ENCODE measurements around the gene PARP3.
"Not testable (repeated sequence)": the region's sequence is repeated elsewhere in the genome, so short reads cannot be mapped to it uniquely, and the experiment has no call there.

Gene PARP3

GRCh38 chr3:51983578-51984268, 41.6 kb downstream of the PARP3 start:
- no peak for DNase-seq (ENCODE audit: low spot score)

- DNase-seq (ENCODE audit: low spot score), result no peak
Observed at GRCh38 chr3:51984269-51984647, 42.1 kb downstream of the PARP3 start.

DNA sequence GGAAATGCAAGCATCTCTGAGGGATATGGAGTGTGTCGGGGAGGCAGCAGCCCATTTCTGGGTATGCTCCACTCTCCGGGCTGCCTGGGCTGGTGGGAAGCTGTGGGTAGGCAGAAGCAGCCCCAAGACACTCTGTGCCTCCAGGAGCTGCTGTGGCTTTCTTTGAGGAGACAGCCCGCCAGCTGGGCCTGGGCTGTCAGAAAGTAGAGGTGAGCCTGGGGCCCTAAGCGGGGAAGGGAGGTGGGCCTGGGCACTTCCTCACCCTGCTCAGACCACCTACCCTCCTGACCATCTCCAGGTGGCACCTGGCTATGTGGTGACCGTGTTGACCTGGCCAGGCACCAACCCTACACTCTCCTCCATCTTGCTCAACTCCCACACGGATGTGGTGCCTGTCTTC, 42.9 kb downstream of the PARP3 start:
- DNase-seq (ENCODE audit: low spot score), result no peak

DNA sequence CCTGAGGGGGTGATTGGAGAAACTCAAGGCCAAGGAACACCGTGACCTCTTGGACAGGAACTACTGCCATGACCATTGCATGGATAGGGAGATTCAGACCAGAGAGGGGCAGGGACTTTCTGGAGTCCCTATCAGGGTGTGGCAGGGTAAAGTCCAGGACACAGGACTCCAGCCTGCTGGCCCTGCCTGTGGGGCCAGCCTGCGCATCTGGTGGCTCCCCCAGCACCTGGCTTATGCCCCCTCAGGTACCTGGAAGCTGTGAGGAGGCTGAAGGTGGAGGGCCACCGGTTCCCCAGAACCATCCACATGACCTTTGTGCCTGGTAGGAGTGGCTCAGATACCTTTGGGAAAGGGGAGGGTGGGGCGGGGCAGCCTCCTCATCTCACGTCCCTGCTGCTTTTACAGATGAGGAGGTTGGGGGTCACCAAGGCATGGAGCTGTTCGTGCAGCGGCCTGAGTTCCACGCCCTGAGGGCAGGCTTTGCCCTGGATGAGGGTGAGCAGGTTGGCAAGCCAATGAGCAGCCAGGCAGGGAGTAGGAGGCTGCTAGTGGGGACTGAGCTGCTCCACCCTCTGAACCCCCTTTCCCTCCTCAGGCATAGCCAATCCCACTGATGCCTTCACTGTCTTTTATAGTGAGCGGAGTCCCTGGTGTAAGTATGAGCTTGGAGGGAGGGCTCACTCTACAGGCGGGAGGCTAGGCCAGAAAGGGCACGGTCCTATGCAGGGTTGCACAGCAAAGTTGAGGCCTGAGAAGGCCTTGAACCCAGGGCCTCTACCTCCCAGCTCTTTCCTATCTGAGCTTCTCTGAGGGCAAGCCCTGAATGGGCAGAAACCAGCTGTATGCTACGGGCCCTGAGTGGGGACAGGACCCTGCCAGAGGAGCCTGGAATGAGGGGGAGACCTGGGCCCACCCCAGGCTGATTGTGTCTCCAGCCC, 44.1 kb downstream of the PARP3 start:
- DNase-seq (ENCODE audit: low spot score), result no peak

DNA sequence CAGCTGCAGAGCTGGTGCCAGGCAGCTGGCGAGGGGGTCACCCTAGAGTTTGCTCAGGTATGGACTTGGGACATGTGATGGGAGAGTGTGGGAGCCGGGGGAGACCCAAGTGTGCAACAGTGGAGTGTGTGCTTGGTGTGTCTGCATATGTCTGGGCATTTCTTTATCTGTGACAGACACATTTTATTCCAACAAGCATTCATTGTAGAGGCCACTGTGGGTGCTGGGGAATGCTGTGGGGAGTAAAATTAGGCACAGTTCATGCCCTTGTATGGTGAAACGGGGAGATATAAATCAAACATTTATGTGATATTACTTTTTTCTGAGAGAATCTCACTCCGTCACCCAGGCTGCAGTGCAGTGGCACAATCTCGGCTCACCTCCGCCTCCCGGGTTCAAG, 45.4 kb downstream of the PARP3 start:
- DNase-seq (ENCODE audit: low spot score), result no peak

DNA sequence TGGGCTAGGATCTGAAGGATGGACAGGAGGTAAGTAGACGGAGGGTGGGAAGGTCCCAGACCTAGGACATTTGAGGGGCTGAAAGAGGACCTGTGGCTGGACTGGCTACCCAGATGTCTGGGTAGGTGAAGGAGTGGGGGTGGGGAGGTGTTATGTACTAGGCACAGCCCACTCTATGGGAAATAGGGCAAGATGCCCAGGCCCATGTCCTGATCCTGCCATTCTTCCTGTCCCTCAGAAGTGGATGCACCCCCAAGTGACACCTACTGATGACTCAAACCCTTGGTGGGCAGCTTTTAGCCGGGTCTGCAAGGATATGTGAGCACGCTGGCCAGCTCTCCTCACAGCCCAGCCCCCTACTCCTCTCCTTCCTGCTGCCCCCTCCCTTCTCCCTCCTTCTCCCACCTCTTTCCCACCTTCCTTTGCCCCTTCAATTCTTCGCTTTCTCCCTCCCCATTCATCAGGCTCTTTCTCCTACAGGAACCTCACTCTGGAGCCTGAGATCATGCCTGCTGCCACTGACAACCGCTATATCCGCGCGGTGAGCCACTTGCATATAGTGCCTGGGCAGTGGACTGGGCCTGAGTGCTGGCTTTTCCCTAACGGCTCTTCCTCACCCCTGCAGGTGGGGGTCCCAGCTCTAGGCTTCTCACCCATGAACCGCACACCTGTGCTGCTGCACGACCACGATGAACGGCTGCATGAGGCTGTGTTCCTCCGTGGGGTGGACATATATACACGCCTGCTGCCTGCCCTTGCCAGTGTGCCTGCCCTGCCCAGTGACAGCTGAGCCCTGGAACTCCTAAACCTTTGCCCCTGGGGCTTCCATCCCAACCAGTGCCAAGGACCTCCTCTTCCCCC, 46.4 kb downstream of the PARP3 start:
- DNase-seq (ENCODE audit: low spot score), result no peak

DNA sequence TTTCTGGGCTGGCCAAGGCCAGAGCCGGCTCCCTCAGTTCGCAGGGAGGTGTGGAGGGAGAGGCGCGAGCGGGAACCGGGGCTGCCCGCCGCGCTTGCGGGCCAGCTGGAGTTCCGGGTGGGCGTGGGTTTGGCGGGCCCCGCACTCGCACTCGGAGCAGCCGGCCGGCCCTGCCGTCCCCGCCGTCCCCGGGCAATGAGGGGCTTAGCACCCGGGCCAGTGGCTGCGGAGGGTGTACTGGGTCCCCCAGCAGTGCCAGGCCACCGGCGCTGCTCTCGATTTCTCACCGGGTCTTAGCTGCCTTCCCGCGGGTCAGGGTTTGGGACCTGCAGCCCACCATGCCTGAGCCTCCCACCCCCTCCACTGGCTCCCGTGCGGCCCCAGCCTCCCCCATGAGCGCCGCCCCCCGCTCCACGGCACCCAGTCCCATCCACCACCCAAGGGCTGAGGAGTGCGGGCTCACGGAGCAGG, 48.4 kb downstream of the PARP3 start:
- DNase-seq (ENCODE audit: low spot score), result not testable (repeated sequence)

DNA sequence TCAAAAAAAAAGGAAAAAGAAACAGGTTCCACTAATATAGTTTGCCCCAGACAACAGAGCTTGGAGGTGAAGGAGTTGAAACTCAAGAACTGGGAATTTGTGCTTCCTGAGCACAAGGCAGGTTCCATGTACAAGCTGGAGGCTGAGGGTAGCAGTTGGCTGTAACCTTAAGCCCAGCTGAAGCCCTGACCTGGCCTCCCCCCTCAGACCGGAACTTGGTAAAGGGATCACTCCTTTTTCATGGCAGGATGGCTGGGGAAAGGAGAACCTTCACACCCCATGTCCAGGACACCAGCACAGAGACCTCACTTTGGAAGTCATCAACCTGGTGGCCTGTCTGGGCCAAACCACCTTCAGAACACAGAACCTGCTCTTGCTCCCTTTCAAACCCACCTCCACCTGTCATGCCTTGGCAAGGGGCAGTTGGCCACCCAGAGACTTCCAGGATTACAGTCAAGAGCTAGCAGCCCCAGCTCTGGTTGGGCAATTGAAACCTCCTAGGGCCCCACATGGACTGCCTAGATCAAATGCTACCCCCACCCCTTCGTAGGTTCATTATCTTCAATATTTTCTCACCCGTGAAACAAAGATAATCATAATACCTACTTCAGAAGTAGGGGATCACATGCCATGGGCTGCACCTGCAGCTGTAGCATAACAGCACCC, 50.0 kb downstream of the PARP3 start:
- DNase-seq (ENCODE audit: low spot score), result no peak

- not testable (repeated sequence) for DNase-seq (ENCODE audit: low spot score)
Observed at GRCh38 chr3:51993657-51994056, 51.5 kb downstream of the PARP3 start.

DNA sequence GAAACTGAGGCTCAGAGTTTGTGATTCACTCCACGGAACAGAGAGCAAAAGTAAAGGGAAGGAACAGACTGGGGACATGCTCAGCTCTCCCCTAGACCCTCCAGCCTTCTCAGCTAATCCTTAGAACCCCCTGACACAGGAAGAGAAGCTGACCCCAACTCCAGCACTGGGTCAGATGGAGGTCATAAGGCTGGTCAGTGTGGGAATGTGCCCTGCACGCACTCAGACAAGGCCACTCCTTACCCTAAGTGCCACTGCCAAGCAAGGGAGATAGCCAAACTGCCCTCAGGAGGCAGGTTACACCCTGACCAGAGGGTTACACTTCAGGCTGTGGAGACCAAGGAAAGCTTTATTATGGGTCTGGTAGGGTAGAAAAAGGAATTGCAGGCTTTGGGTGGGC, 52.4 kb downstream of the PARP3 start:
- no peak for DNase-seq (ENCODE audit: low spot score)

- DNase-seq (ENCODE audit: low spot score), result peak; percentile 92
Observed at GRCh38 chr3:51995346-51996163, 53.4 kb downstream of the PARP3 start, which contains the start of gene RPL29. Gene RPL29 (minus strand): TSS chr3:51995895. CDS start chr3:51995461, 434 bp downstream.

DNA sequence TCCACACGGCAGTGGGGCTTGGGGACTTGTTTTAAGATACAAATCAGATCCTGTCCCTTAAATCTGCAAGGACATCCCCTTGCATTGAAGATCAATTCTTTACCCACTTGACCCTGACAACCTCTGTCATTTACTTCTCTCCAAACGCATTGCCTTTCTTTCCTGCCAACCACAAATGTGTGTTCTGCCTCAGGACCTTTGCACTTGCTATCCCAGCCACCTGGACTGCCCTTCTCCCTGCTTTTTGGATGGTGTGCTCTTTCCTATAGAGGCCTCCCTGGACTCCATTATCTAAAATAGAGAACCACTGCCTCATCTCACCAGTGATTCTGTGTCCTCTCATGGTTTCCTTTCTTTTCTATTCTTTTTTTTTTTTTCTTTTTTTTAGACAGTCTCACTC, 55.0 kb downstream of the PARP3 start:
- no peak for DNase-seq (ENCODE audit: low spot score)

DNA sequence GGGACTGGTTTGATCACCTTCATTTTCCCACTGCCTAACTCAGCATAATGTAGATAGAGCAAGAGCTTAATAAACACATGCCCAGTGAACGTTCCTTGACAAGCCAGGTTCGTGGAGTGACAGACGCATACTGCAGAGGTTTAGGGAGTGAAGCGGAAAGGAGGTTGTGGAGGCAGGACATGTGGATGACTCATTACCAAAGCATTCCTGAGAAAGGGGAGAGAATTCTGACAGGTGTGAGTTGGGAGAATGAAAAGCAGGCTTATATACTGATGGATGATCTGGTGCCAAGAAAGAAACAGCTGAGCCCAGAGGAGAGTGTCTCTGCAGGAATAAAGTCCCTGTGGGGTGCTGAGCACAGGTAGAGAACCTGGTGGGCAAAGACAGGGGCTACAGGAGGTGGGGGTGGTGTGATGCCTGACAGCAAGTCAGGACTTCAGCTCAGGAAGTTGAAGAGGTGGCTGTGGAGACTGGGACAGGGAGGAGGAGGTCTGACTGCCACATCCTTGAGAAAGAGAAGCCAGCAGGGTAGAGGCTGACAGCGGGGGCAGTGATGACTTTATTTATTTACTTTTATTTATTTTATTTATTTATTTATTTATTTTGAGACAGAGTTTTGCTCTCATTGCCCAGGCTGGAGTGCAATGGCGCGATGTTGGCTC, 55.9 kb downstream of the PARP3 start:
- no peak for DNase-seq (ENCODE audit: low spot score)

Small RNA genes within 50 kb of the gene (small RNA-seq; reads per million reads assigned to genes)
- gene AC115284.1, result 0 reads per million in 2 experiments

Measured in SK-N-DZ (cell line).